Neural cell (in vitro differentiated cells): ENCODE data around the gene CD47. TPM values are rescaled to one million over a fixed set of nuclear protein-coding genes. Genes with fewer than 3 reads are reported as not detected.

Experiments
- H2AFZ ChIP-seq: fragments of 200-600, 300-800 bp; sonication (generic), shearing (Covaris generic); 2 replicates; pipeline ENCODE4 v1.6.0; 2014; ENCODE audit warnings: low read depth, mild to moderate bottlenecking, antibody characterized with exemption, low read length, moderate library complexity
- H3F3A ChIP-seq: fragments of 200-600 bp; shearing (Covaris generic); 2 replicates; pipeline ENCODE4 v1.6.1; 2016; ENCODE audit warnings: mild to moderate bottlenecking, moderate library complexity, mixed read lengths, antibody characterized with exemption, low read length; ENCODE audit not compliant: insufficient read depth, poor library complexity, severe bottlenecking
- H3K27ac ChIP-seq: fragments of 200-600, 300-800 bp; sonication (generic), shearing (Covaris generic); 2 replicates; pipeline ENCODE4 v1.5.1; 2014; ENCODE audit warnings: mild to moderate bottlenecking, low read length, moderate library complexity
- H3K27me3 ChIP-seq: fragments of 300-800, 200-600 bp; sonication (generic), shearing (Covaris generic); 2 replicates; pipeline ENCODE4 v1.6.0; 2014; ENCODE audit warnings: mild to moderate bottlenecking, low read depth, low read length, moderate library complexity; ENCODE audit not compliant: insufficient read depth
- H3K36me3 ChIP-seq: fragments of 300-800, 200-600 bp; sonication (generic), shearing (Covaris generic); 2 replicates; pipeline ENCODE4 v1.5.1; 2014; ENCODE audit warnings: mild to moderate bottlenecking, antibody characterized with exemption, low read length, moderate library complexity; ENCODE audit not compliant: insufficient read depth
- H3K4me2 ChIP-seq: fragments of 300-800, 200-600 bp; sonication (generic), shearing (Covaris generic); 2 replicates; pipeline ENCODE4 v1.6.0; 2014; ENCODE audit warnings: mild to moderate bottlenecking, low read length
- H3K4me3 ChIP-seq: fragments of 300-800, 200-600 bp; sonication (generic), shearing (Covaris generic); 2 replicates; pipeline ENCODE4 v1.5.1; 2014; ENCODE audit warnings: mild to moderate bottlenecking, low read length, moderate library complexity
- H3K79me2 ChIP-seq: fragments of 200-600 bp; shearing (Covaris generic); replicated peaks from 2 replicates; pipeline ENCODE4 v1.6.0; 2014; ENCODE audit warnings: mild to moderate bottlenecking, low read length, moderate library complexity; ENCODE audit not compliant: insufficient read depth
- H3K9ac ChIP-seq: fragments of 300-800, 200-600 bp; sonication (generic), shearing (Covaris generic); 2 replicates; pipeline ENCODE4 v1.6.1; 2016; ENCODE audit warnings: mild to moderate bottlenecking, low read length, mixed read lengths
- H3K9me2 ChIP-seq: fragments of 200-600 bp; shearing (Covaris generic); 2 replicates; pipeline ENCODE4 v1.6.1; 2016; ENCODE audit warnings: mild to moderate bottlenecking, low read length, mixed read lengths; ENCODE audit not compliant: insufficient read depth
- H3K9me3 ChIP-seq: fragments of 200-600, 300-800 bp; sonication (generic), shearing (Covaris generic); 2 replicates; pipeline ENCODE4 v1.6.1; 2016; ENCODE audit warnings: mild to moderate bottlenecking, mixed run types, low read length, moderate library complexity, mixed read lengths
- H4K20me1 ChIP-seq: fragments of 200-600 bp; shearing (Covaris generic); 2 replicates; pipeline ENCODE4 v1.6.1; 2016; ENCODE audit warnings: mild to moderate bottlenecking, mixed run types; ENCODE audit not compliant: insufficient read depth
- CTCF ChIP-seq: fragments of 450-650 bp; IDR thresholded peaks from 2 replicates; pipeline ENCODE4 v1.5.1; 2014; ENCODE audit warnings: antibody characterized with exemption, mild to moderate bottlenecking, moderate library complexity; ENCODE audit not compliant: poor library complexity, severe bottlenecking
- EP300 ChIP-seq: fragments of 450-650 bp; conservative IDR thresholded peaks from 2 replicates; pipeline ENCODE4 v1.6.1; 2014; ENCODE audit warnings: antibody characterized with exemption, mild to moderate bottlenecking, moderate library complexity; ENCODE audit not compliant: poor library complexity, severe bottlenecking
- EZH2 ChIP-seq: fragments of 200-600, 300-800 bp; shearing (Covaris generic), sonication (generic); IDR thresholded peaks from 2 replicates; pipeline ENCODE4 v1.6.1; 2014; ENCODE audit warnings: antibody characterized with exemption, low read length, borderline replicate concordance, mild to moderate bottlenecking; ENCODE audit not compliant: insufficient read depth, poor library complexity, severe bottlenecking
- MXI1 ChIP-seq: fragments of 450-650 bp; conservative IDR thresholded peaks from 2 replicates; pipeline ENCODE4 v1.6.1; 2014; ENCODE audit warnings: antibody characterized with exemption, mild to moderate bottlenecking; ENCODE audit not compliant: poor library complexity, severe bottlenecking
- POLR2AphosphoS5 ChIP-seq: IDR thresholded peaks from 2 replicates; pipeline ENCODE4 v1.6.1; 2012
- RAD21 ChIP-seq: fragments of 450-650 bp; conservative IDR thresholded peaks from 2 replicates; pipeline ENCODE4 v1.6.1; 2014; ENCODE audit warnings: antibody characterized with exemption, mild to moderate bottlenecking, moderate library complexity
- REST ChIP-seq: IDR thresholded peaks from 2 replicates; pipeline ENCODE4 v1.6.1; 2012; ENCODE audit warnings: borderline replicate concordance
- SMC3 ChIP-seq: fragments of 450-650 bp; conservative IDR thresholded peaks from 2 replicates; pipeline ENCODE4 v1.6.1; 2014; ENCODE audit warnings: antibody characterized with exemption, mild to moderate bottlenecking, moderate library complexity; ENCODE audit not compliant: poor library complexity
- TAF1 ChIP-seq: IDR thresholded peaks from 2 replicates; pipeline ENCODE4 v1.6.1; 2012; ENCODE audit warnings: low read depth
- polyA plus RNA-seq: library from polyadenylated mRNA; depleted of rRNA; stranded (reverse); fragments of >200 nt; gene quantifications from 2 replicates; pipeline ENCODE4 v1.2.3, GENCODE V29; 2014

CD47 gene
- polyA plus RNA-seq, 1 donor from 2014 or later = 128 TPM

GRCh38 chr3:108047987-108048386, 42.8 kb downstream of the CD47 start:
- H3F3A ChIP-seq = no peaks in the 10 kb centered on the region
- H2AFZ ChIP-seq = no peak overlapping the region
- TF ChIP-seq MXI1 = no peak
- TF ChIP-seq SMC3 = no peak
- TF ChIP-seq EP300 = no peak
- no peak for TF ChIP-seq RAD21
- no peak for TF ChIP-seq TAF1
- no peak for TF ChIP-seq CTCF
- TF ChIP-seq POLR2AphosphoS5 = no peak
- H3K27ac ChIP-seq = no peak overlapping the region
- H3K36me3 ChIP-seq = no peaks in the 10 kb centered on the region
- no peak overlapping the region for H3K4me2 ChIP-seq
- H3K9me2 ChIP-seq = no peaks in the 10 kb centered on the region
- no peak overlapping the region for H3K9ac ChIP-seq
- H3K9me3 ChIP-seq = no peaks in the 10 kb centered on the region
- no peaks in the 10 kb centered on the region for H4K20me1 ChIP-seq
- H3K27me3 ChIP-seq = no peaks in the 10 kb centered on the region
- H3K4me3 ChIP-seq = no peak overlapping the region
- no peaks in the 10 kb centered on the region for H3K79me2 ChIP-seq

GRCh38 chr3:108046247-108046646, 44.6 kb downstream of the CD47 start:
- no peak for TF ChIP-seq TAF1
- no peak for TF ChIP-seq EZH2
- no peak for TF ChIP-seq SMC3
- no peak for TF ChIP-seq RAD21
- TF ChIP-seq REST = no peak
- TF ChIP-seq MXI1 = no peak
- no peak for TF ChIP-seq POLR2AphosphoS5
- Histone ChIP-seq H2AFZ (no peak overlapping the region), H3K9me2 (no peaks in the 10 kb centered on the region), H3K79me2 (no peaks in the 10 kb centered on the region), H3K4me3 (no peak overlapping the region), H3K27me3 (no peaks in the 10 kb centered on the region), H3K27ac (no peak overlapping the region), H3K36me3 (no peaks in the 10 kb centered on the region), H3K9me3 (no peaks in the 10 kb centered on the region), H3F3A (no peaks in the 10 kb centered on the region), H3K9ac (no peak overlapping the region), H3K4me2 (no peak overlapping the region), H4K20me1 (no peaks in the 10 kb centered on the region)

GRCh38 chr3:108044699-108045098, 46.1 kb downstream of the CD47 start:
- H3K27me3 ChIP-seq = no peaks in the 10 kb centered on the region
- no peak for TF ChIP-seq REST
- no peak for TF ChIP-seq EP300
- TF ChIP-seq TAF1 = no peak
- H3K36me3 ChIP-seq = no peaks in the 10 kb centered on the region
- H3K4me2 ChIP-seq = no peak overlapping the region
- no peaks in the 10 kb centered on the region for H3K79me2 ChIP-seq
- no peaks in the 10 kb centered on the region for H3K9me2 ChIP-seq
- H3F3A ChIP-seq = no peaks in the 10 kb centered on the region
- H4K20me1 ChIP-seq = no peaks in the 10 kb centered on the region
- H2AFZ ChIP-seq = no peak overlapping the region
- no peak overlapping the region for H3K9ac ChIP-seq
- H3K4me3 ChIP-seq = no peak overlapping the region
- H3K9me3 ChIP-seq = no peaks in the 10 kb centered on the region
- no peak overlapping the region for H3K27ac ChIP-seq
